GM19240 (cell line): ENCODE data around the gene SNORC.

Source experiments
- DNase-seq: peaks from one replicate; pipeline ENCODE4 v3.0.0; 2011; ENCODE audit warnings: low spot score; ENCODE audit not compliant: insufficient read length

Gene SNORC

DNA sequence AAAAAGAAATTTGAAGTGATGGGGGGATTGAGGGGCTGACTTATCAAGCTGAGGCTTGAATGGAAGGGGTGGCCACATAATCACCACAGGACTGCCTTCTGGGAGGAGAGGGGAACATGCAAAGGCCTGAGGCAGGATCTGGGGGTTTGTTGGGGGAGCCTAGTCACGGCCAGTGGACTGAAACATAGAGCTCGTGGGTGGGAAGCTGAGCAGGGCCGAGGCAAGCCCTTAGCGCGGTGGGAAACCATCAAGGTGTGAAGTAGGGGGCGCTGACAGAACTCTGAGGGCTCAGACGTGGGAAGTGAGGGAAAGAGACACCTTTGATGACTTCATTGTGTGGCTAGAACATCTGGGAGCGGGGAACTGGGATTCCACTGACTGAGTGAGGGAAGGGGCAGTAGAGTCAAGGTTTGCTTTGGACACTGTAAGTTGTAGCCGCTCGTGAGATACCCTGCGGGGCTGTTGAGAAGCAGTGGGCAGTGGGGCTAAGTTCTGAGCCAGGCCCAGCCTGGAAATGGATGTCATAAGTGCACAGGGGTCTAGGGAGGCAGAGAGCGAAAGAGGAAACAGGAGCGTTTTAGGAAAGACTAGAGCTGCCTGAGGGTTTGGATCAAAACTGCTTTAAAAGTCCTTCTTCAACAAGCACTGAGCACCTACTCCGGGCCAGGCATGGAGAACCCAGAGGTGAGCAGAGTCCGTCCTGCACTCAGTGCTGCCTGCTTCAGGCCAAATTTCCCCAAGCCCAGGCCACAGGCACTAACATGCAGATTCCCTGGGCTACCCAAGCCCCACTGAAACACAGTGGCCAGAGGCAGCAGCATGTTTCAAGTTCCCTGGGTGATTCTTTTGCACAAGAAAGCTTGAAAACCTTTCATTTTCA is 686 bp upstream of the SNORC start:
- no peak for DNase-seq

- DNase-seq = no peak
These were observed 805 bp downstream of the SNORC start for GRCh38 chr2:232870766-232871371.

- DNase-seq = no peak
These were observed 1.4 kb downstream of the SNORC start for GRCh38 chr2:232871418-232871834.

DNA sequence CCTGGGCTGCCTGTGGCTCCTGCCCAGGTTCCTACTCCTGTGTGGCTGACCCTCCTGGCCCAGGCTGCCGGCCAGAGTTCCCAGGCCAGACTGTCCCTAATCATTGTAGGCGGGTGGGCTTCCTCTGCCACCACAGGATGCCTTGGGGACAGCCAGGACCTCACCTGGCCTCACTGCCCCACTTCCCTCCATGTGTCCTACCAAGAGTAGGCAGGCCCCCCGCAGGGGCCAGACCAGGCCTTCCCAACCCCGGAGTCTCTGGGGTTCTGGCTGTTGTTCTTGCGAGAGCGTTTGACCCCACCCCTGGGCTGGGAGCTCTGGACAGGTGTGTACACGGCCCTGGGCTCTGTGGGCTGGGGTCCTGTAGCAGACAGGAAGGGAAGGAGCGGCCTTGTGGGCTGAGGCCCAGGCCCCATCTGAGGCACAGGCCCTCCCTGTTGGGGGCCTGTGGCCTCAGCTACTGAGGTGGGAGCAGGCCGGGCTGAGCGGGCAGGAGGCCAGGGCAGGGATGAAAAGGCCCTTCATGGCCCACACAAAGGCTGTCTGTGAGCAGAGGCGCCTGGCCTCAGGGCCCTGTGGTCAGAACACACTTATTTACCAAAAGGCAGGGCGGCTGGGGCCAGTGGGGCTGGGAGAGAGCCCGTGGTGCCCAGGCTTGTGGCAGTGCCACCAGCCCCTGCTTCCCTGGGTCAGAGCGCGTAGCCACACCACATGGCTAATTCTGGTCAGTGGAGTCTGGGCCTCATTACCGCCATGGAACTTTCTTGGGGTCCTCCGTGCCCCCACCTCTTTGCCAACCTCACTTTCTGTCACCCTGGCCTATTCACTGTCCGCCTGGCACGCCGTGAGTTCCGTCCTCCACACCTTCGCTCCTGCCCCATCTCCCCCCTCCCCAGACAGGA is 2.0 kb downstream of the SNORC start:
- DNase-seq = no peak

DNA sequence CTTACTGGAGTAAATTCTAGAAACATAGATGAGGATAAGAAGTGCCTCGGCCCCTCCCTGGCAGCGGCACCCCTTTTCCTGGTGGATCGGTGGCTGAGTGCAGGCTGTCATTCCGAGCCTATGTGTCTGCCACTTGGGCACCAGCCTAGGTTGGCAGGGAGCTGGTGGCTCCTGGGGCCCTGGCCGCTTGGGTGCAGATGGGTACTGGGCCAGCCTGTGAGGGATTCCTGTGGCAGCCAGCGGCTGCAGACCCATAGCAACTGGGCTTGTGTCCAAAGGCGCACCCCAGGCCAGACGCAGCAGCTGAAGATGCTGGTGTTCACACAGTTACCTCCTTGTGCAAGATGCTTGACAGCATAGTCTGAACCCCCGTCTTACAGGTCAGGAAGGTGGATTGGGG is 2.8 kb downstream of the SNORC start:
- no peak for DNase-seq

GRCh38 chr2:232873292-232873908 is 3.3 kb downstream of the SNORC start:
- no peak for DNase-seq

DNA sequence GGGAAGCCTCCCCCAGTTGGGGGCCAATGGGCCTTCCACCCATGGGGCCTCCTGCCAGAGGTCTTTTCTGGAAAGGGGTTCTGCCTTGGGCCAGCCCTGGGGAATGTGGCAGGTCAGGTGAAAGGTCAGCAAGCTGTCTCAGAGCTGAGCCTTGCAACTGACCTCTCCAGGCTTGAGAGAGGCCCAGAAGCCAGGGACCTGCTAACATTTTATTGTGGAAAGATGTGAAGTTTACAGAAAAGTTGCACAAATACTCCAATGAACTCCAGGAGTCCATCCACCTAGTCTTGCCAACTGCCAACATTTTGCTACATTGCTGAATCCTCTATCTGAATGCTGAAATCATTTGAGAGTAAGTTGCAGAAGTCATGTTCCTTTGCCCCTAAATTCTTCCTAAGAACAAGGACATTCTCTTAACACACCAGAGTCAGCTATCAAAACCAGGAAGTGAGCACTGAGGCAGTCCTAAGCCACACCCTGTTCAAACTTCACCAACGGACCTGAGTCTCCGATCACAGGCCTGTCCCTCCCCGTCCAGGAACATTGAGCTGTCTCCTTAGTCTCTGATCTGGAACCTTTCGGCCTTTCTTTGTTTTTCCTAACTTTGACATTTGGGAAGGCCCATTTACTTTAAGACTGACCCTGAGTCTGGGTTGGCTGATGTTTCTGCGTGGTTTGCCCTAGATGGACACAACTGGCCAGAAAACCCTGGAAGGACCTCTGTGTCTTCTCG is 4.0 kb downstream of the SNORC start:
- no peak for DNase-seq

GRCh38 chr2:232874677-232875223 is 4.7 kb downstream of the SNORC start:
- no peak for DNase-seq

- DNase-seq = no peak
These were observed 5.4 kb downstream of the SNORC start for GRCh38 chr2:232875256-232876121.

DNA sequence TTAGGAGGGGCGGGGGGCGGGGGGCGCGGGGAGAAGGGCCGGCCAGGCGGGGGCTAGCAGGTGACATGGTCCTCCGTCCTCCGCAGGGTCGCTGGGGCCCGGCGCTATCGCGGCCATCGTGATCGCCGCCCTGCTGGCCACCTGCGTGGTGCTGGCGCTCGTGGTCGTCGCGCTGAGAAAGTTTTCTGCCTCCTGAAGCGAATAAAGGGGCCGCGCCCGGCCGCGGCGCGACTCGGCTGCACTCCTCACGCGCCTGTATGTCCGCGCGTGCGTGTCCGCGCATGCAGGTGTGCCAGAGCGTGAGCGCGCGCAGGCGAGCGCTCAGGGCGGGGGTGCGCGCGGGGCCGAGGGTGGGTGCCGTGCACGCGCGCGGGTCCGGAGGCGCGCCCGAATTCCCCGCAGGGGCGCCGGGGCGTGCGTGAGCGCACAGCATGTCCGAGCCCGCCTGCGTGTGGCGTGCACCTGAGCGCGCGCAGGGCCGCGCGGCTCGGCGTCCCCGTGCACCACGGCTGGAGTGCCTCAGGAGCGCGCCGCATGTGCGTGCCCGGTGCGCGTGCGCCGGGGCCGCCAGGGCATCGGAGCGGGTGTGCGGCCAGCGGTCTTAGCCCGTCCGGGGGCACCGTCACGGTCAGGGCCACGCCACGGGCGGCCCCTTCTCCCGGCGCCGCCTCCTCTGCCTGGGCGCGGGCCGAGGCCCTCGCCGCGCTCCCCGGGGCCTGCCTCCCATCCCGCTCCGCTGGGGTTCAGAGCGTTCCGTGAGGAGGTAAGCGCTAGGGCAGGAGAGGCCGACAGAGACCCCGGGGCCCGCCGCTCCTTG is 6.3 kb downstream of the SNORC start:
- no peak for DNase-seq

DNA sequence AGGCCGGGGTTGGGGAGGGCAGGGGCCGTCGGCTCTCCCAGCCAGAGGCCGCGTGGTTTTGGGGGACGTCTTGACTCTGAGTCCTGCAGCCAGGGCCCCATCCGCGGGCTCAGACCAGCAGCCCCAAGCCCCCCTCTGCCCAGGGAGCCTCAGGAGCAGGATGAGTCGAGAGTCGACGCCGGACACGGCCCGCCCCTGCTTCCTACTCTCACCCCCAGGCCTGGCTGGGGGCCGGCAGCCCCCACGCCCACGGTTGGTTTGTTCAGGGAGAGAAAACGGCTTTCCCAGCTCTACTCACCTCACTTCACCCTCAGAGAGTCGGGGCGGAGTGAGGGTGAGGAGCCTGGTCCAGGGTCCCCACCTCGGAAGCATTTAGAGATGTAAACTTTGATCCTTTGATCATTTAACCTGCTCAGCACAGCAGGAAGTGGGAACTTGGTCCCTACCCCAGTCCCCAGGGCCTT is 6.9 kb downstream of the SNORC start:
- DNase-seq = no peak

DNA sequence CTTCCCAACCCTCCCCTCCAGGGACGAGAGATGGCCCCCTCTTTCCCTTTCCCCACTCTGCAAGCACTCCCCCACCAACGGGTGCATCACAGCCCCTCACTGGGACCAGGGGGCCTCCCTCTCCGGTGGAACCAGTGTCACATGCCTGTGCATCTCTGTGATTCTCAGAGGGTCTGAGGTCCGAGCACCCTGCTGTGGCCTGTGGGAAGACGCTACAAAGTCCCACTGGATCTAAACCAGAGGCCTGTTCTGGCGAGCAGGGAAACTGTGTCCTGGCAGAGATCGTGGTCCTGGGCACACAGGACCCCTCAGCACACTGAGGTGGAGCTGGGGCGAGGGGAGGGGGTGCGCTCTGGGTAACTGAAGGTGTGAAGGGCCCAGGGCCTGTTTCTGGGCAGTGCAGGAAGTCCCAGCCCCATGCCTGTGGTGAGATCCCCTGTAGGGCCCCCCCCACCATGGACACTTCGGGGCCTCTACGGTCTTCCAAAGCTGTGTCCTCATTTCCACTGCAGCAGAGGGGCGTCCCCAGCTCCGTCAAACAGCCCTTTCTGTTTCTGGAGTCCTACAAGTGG is 8.0 kb downstream of the SNORC start:
- DNase-seq = no peak

GRCh38 chr2:232878855-232879617 is 9.0 kb downstream of the SNORC start:
- no peak for DNase-seq

DNA sequence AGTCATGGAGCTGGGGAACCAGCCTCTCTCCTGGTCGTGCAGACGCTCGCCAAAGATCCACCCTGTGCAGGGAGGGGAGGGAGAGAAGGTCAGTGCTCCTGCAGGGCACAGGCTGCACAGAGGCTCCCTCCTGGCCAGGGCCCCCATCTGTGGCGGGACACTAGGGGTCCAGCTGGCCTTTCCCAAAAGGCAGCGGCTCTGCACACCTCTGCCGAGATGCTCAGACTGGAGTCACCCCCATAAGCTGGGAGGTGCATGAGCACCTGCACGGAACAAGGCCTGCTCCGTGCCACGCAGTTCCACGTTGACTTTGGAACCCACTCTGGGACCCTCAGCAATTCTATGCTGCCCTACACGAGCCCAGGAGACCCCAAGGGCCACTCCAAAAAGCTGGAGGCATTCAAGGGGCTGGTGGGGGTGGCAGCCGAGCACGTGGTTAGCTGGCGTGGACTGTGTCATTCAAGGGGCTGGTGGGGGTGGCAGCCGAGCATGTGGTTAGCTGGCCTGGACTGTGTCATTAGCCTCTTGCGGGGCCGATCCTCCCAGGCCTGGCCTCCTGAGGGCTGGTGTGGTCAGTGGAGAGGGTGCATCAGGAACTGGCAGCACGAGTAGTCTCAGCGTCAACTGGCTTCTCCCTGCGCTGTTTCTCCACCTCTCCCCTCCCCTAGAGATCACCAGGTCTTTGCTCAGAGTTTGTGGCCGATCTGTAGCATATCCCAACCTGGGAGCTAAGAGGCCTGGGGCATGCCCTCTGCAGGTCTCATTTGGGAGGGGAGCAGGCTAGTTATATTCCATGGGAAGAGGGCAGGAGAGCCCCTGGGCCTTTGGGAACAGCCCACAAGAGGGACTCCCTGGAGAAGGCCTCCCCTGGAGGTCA is 9.8 kb downstream of the SNORC start:
- no peak for DNase-seq

DNA sequence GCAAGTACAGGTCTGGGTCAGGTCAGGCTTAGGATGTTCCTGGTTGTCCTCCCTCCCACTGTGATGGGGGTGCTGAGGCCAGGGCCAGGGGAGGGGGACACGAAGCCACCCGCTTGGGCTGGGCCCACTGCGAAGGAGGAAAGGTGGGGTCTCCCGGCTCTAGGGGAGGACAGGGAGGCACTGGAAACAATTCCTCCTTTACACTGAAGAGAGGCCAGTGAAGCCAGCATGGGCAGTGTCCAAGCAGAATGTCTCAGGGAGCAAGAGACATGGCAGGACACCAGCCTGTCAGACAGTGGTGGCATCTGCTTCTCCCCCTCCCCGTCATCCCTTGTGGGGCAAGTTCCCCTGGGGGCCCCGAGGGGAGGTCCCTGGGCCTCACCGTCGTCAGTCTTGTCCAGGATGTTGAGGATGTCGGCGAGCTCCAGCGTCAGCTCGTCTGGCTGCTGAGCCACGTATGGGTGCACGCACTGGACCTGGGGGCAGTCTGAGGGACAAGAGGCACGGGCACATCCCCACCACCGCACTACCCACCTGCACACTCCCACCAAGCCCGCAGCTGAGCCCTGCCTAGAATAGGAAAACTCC is 10.8 kb downstream of the SNORC start:
- no peak for DNase-seq

GRCh38 chr2:232882085-232882484 is 12.0 kb downstream of the SNORC start:
- no peak for DNase-seq
